Fibroblast of pulmonary artery (primary cell): ENCODE measurements around the gene FAR2.
"Not testable (repeated sequence)": the region's sequence is repeated elsewhere in the genome, so short reads cannot be mapped to it uniquely, and the experiment has no call there.

Source experiments
- DNase-seq: peaks from one replicate; pipeline ENCODE4 v3.0.0-alpha.2; 2010; ENCODE audit warnings: low read depth
- H3K4me3 ChIP-seq: replicated peaks from 2 replicates; pipeline ENCODE4 v1.5.1; 2011; ENCODE audit warnings: low read depth, mild to moderate bottlenecking, control low read depth, low read length, moderate library complexity
- TF ChIP-seq, protein P1 (sequence below): IDR thresholded peaks from 2 replicates; pipeline ENCODE4 v1.5.1; 2011; ENCODE audit warnings: mild to moderate bottlenecking, control low read depth, low read length, inconsistent platforms; ENCODE audit errors: missing control alignments

Gene FAR2

DNA sequence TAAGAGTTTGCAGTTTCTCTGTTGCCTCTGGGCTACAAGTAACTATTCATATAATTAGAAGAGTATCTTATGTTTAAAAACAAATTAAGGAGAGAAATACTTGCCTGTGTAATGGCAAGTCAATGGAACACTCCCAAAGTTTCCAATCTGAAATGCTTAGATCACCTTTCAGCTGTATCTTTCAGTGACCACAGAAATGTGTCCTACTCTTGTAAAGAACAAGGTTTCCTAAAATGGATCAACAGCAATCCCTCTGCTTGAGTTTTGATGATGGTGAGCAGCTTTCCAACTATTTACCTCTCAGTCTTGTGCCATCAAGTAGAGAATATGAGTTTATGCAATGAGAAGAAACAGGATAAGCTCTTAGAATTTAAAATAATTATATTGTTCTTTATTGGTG lies 139.0 kb downstream of the FAR2 start:
- DNase-seq: no peak
- TF ChIP-seq, protein P1, sequence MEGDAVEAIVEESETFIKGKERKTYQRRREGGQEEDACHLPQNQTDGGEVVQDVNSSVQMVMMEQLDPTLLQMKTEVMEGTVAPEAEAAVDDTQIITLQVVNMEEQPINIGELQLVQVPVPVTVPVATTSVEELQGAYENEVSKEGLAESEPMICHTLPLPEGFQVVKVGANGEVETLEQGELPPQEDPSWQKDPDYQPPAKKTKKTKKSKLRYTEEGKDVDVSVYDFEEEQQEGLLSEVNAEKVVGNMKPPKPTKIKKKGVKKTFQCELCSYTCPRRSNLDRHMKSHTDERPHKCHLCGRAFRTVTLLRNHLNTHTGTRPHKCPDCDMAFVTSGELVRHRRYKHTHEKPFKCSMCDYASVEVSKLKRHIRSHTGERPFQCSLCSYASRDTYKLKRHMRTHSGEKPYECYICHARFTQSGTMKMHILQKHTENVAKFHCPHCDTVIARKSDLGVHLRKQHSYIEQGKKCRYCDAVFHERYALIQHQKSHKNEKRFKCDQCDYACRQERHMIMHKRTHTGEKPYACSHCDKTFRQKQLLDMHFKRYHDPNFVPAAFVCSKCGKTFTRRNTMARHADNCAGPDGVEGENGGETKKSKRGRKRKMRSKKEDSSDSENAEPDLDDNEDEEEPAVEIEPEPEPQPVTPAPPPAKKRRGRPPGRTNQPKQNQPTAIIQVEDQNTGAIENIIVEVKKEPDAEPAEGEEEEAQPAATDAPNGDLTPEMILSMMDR: no peak
- no peak overlapping the region for H3K4me3 ChIP-seq

DNA sequence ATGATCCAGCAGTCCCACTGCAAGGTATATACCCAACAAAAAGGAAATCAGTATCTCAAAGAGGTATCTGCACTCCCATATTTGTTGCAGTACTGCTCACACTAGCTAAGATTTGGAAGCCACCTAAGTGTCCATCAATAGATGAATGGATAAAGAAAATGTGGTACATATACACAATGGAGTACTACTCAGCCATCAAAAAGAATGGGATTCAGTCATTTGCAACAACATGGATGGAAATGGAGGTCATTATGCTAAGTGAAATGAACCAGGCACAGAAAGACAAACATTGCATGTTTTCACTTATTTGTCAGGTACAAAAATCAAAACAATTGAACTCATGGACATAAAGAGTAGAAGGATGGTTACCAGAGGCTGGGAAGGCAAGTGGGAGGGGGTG lies 141.4 kb downstream of the FAR2 start:
- H3K4me3 ChIP-seq, DNase-seq: not testable (repeated sequence)

DNA sequence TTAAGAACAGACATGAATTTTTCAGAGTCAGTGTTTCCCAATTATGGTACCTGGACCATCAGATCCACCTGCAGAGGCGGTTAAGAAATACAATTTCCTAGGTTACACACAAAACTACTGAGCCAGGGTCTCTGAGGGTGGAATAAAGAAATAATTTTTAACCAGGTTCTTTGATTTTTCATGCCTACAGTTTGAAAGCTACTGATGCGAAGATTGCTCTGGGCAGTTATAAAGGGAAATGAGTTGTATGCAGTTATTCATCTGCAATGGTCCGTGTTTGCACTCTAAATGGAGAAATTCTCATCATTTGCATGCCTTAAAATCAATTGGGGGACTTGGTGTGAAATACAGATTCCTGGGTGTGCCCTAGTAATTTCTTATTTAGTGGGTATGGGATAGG lies 142.1 kb downstream of the FAR2 start:
- H3K4me3 ChIP-seq: no peak overlapping the region
- TF ChIP-seq, protein P1: no peak
- no peak for DNase-seq

DNA sequence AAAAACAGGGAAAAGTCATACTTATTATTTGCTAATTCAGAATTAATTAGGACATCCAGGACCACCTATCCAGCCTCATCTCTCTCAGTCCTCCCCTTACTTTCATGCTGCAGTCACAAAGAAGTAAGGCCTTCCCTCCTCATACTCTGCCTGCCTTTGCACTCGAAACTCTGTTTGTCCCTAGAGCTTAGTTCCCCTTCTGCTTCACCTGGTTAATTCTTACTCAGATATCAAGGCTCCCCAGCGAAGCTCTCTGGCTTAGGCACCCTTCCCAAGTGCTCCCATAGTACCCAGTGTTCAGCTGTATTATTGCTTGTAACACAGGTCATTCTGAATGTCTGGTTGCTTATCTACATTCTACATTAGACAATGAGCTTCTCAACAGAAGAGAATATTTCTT lies 150.6 kb downstream of the FAR2 start:
- TF ChIP-seq, protein P1: no peak
- DNase-seq: no peak
- H3K4me3 ChIP-seq: no peak overlapping the region

DNA sequence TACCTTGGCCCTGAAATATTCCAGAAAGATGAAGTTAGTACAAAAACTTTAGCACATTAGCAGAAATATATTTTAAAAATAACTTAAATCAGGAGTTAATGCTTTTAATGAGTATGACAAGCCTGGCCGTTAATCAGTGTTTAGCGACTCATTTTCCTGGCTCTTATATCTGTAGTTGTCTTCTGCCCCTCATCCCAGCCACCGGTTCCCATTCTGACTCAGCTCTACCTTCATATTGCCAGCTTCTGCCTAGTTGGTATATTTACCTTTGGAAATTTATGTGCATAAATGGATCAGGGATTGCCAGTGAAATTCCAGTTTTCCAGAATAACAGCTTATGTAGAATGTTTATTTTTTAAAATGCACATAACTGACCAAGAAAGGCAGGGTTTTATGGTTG lies 152.0 kb downstream of the FAR2 start:
- no peak for DNase-seq
- TF ChIP-seq, protein P1: no peak
- no peak overlapping the region for H3K4me3 ChIP-seq

DNA sequence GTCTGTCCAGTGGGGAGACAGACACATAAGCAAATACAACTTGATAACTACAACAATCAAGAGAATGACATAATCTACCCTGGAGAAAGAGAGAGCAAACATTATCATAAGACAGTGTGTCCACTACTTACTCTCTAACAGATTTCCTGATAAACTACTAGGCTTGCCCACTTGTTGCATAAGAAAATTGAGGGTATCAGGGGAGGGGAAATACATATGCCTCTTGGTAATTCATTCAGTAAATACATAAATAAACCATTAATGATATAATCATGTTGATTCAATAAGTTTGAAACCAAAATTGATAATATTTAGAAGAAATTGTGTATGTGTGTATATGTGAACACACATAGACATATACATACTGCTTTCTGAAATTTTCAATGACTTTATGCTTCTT lies 155.3 kb downstream of the FAR2 start:
- TF ChIP-seq, protein P1: no peak
- H3K4me3 ChIP-seq: no peak overlapping the region
- DNase-seq: no peak

DNA sequence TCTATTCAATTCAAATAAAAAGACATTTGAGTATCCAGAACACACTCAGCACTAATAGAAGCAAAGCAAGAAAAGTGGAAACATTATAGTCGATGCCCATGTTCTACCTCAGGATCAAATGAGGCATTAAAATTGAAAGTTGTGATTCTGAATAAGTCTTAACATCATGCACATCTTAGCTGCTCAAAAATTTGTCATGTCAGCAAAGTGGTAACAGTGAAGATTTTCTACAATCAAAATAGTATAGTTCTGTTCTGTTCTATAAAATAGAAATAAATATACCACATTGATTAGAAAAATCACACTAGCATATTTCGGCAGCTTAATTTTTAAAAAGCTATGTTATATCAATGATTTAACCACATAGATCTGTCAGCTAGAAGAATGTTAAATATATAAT lies 157.2 kb downstream of the FAR2 start:
- H3K4me3 ChIP-seq: no peak overlapping the region
- TF ChIP-seq, protein P1: no peak
- DNase-seq: no peak

DNA sequence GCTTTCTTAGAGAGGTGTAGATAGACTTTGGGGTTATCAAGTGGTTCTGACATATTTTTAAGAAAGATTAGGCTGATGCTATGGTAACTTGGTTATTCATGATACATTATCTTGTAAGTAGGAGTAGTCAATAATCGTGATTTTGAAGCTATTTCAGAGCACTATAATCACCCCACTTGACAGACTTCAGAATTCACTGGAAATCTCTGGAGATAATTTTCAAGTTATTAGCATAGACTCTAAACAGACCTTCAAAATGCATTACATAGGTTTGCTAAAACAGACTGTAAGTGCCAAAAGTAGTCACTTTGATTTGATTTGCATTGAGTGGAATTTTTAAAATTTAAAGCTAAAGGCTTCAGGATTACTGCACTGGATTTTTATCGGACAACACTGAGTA lies 157.6 kb downstream of the FAR2 start:
- DNase-seq: no peak
- TF ChIP-seq, protein P1: no peak
- H3K4me3 ChIP-seq: no peak overlapping the region
